Lower leg skin (tissue), 3 donors: ENCODE results near the gene USP33.

Experiments used
- CTCF ChIP-seq, 3 donors: fragments of 450-650 bp; IDR thresholded peaks; one replicate each; pipeline ENCODE4 v1.5.1; 2016; ENCODE audit warnings: antibody characterized with exemption in 3 of 3, mild to moderate bottlenecking in 3 of 3, moderate library complexity in 2 of 3
- POLR2A ChIP-seq, 2 donors: fragments of 450-650 bp; IDR thresholded peaks; one replicate each; pipeline ENCODE4 v1.6.1; 2016 to 2017; ENCODE audit warnings: antibody characterized with exemption in 2 of 2, mild to moderate bottlenecking in 1 of 2, moderate library complexity in 1 of 2

- TF ChIP-seq POLR2A (IDR thresholded peaks at IDR 0.05) (no peak), CTCF (IDR thresholded peaks at IDR 0.05) (no peak)
Observed at GRCh38 chr1:77671836-77672235, 87.8 kb downstream of the USP33 start.
